Right lung (tissue), 5 donors: Measurements from ENCODE around the gene PLA2R1. TPM values are rescaled to one million over a fixed set of nuclear protein-coding genes. Genes with fewer than 3 reads are reported as not detected.

ENCODE experiments used
- DNase-seq, 2 donors: peaks; one replicate each; pipeline ENCODE4 v3.0.0-alpha.2; 2013
- polyA plus RNA-seq, 5 donors: library from polyadenylated mRNA; unstranded; fragments of 120-200 nt; gene quantifications; one replicate each; pipeline versions ENCODE4 v1.2.1 to v1.2.3, GENCODE V29; 2013; ENCODE audit warnings: inconsistent platforms in 1 of 5, low replicate concordance in 1 of 5; ENCODE audit not compliant: insufficient read length in 5 of 5, insufficient read depth in 1 of 5

The PLA2R1 gene
- polyA plus RNA-seq, 5 donors = 3.5 to 7.7 (median 6.8) TPM

- no peak for DNase-seq
Observed at GRCh38 chr2:159895258-159896065, 167.0 kb downstream of the PLA2R1 start.

GRCh38 chr2:159894145-159894838 lies 168.1 kb downstream of the PLA2R1 start:
- no peak for DNase-seq

GRCh38 chr2:159892990-159893810 lies 169.2 kb downstream of the PLA2R1 start:
- DNase-seq = peak in 1 of 2 donors; percentile 34

GRCh38 chr2:159891917-159892730 lies 170.3 kb downstream of the PLA2R1 start:
- DNase-seq = no peak

- no peak for DNase-seq
Observed at GRCh38 chr2:159891267-159891588, 171.2 kb downstream of the PLA2R1 start.

GRCh38 chr2:159890551-159891266 lies 171.7 kb downstream of the PLA2R1 start:
- no peak for DNase-seq

GRCh38 chr2:159882130-159882745 lies 180.2 kb downstream of the PLA2R1 start:
- DNase-seq = no peak

Other genes with a start within 250 kb of the PLA2R1 start
- gene LY75, start 157.9 kb downstream of the PLA2R1 start, polyA plus RNA-seq = 1 to 10 TPM; 3.2 to 9.4 (median 5.2) TPM
- 1 to 10 TPM; 6.1 to 9.3 (median 7.6) TPM for gene ITGB6, start 137.7 kb upstream of the PLA2R1 start, polyA plus RNA-seq